HepG2 (cell line): Measurements from ENCODE around the gene NLRX1. TPM values are rescaled to one million over a fixed set of nuclear protein-coding genes. Genes with fewer than 3 reads are reported as not detected.

Experiments used
- AKAP8 ChIP-seq: sonication (generic); formaldehyde crosslinking; IDR thresholded peaks from 2 replicates; pipeline ENCODE4 v1.5.1; 2020; ENCODE audit warnings: mild to moderate bottlenecking, missing genetic modification reagents
- KIAA2018 ChIP-seq: sonication (generic); formaldehyde crosslinking; IDR thresholded peaks from 2 replicates; pipeline ENCODE4 v1.5.0; 2020; ENCODE audit warnings: mild to moderate bottlenecking, missing genetic modification reagents, borderline replicate concordance
- LRRFIP1 ChIP-seq: sonication (generic); formaldehyde crosslinking; conservative IDR thresholded peaks from 2 replicates; pipeline ENCODE4 v1.4.0; 2020; ENCODE audit warnings: missing genetic modification reagents
- MLX ChIP-seq: IDR thresholded peaks from 2 replicates; pipeline ENCODE4 v1.6.1; 2016
- PLRG1 ChIP-seq: fragments of 450-650 bp; conservative IDR thresholded peaks from 2 replicates; pipeline ENCODE4 v1.6.1; 2016
- RBAK ChIP-seq: sonication (generic); formaldehyde crosslinking; IDR thresholded peaks from 2 replicates; pipeline ENCODE4 v1.5.1; 2020; ENCODE audit warnings: mild to moderate bottlenecking, missing genetic modification reagents
- SMAD3 ChIP-seq: sonication (generic); formaldehyde crosslinking; IDR thresholded peaks from 2 replicates; pipeline ENCODE4 v1.4.0; 2020; ENCODE audit warnings: missing genetic modification reagents
- SNAPC2 ChIP-seq: sonication (generic); formaldehyde crosslinking; IDR thresholded peaks from 2 replicates; pipeline ENCODE4 v1.8.1; 2022; ENCODE audit warnings: mild to moderate bottlenecking, missing genetic modification reagents
- SPEN ChIP-seq: sonication (generic); formaldehyde crosslinking; IDR thresholded peaks from 2 replicates; pipeline ENCODE4 v1.5.1; 2020; ENCODE audit warnings: low read depth, mild to moderate bottlenecking, missing genetic modification reagents
- SUZ12 ChIP-seq: fragments of 150-350 bp; IDR thresholded peaks from 2 replicates; pipeline ENCODE4 v1.6.1; 2014; ENCODE audit warnings: low read depth, low read length
- TBX2 ChIP-seq: sonication (generic); formaldehyde crosslinking; IDR thresholded peaks from 2 replicates; pipeline ENCODE4 v1.5.0; 2020; ENCODE audit warnings: missing genetic modification reagents, mild to moderate bottlenecking, borderline replicate concordance
- ZBTB38 ChIP-seq: sonication (generic); formaldehyde crosslinking; IDR thresholded peaks from 2 replicates; pipeline ENCODE4 v1.5.1; 2020; ENCODE audit warnings: mild to moderate bottlenecking, missing genetic modification reagents
- ZBTB7A ChIP-seq: sonication (generic); formaldehyde crosslinking; IDR thresholded peaks from 2 replicates; pipeline ENCODE4 v1.8.0; 2022; ENCODE audit warnings: mild to moderate bottlenecking, missing genetic modification reagents
- ZNF251 ChIP-seq: sonication (generic); formaldehyde crosslinking; IDR thresholded peaks from 2 replicates; pipeline ENCODE4 v1.9.0; 2021; ENCODE audit warnings: mild to moderate bottlenecking, missing genetic modification reagents
- ZNF468 ChIP-seq: sonication (generic); formaldehyde crosslinking; IDR thresholded peaks from 2 replicates; pipeline ENCODE4 v1.8.0; 2022; ENCODE audit warnings: mild to moderate bottlenecking, moderate library complexity, missing genetic modification reagents
- polyA plus RNA-seq, 8 experiments: library from polyadenylated mRNA; depleted of rRNA in 3 of 8; stranded (reverse) in 7 of 8; unstranded in 1 of 8; fragments of >200 nt; fragmentation: Illumina TruSeq in 4 of 8; extraction: Trizol in 4 of 8; gene quantifications; 2 replicates each; pipeline versions ENCODE4 v1.2.1 to v1.2.3, GENCODE V29; 2011 to 2016; ENCODE audit warnings: low read depth in 4 of 8, missing spikeins in 1 of 8, mixed read lengths in 1 of 8; ENCODE audit not compliant: insufficient read depth in 1 of 8
- total RNA-seq, 5 experiments: library from RNA; depleted of rRNA; stranded (reverse); fragments of >200 nt; fragmentation: Illumina TruSeq; extraction: Trizol; gene quantifications; 2 replicates each; pipeline ENCODE4 v1.2.3, GENCODE V29; 2016; ENCODE audit warnings: low read depth in 1 of 5
- TF ChIP-seq, protein P1 (sequence below): sonication (generic); formaldehyde crosslinking; IDR thresholded peaks from 2 replicates; pipeline ENCODE4 v1.5.0; 2020; ENCODE audit warnings: missing genetic modification reagents

Gene NLRX1
- total and polyA plus RNA-seq, 2 of the 13 experiments (the other 11 are each of a cell fraction or from before 2014, with no cell fraction given) = 8.7 to 11.0 TPM

GRCh38 chr11:119168471-119169281, at the start of gene NLRX1 (continued):
- 0 out of 2 replicates have a peak, but pooled peaks have one; percentile 38 for TF ChIP-seq KIAA2018 (CRISPR knock-in tag)
- peak; percentile 31; the same call in 1 of the 2 replicates for TF ChIP-seq AKAP8
- TF ChIP-seq TBX2 (CRISPR knock-in tag) = peak; percentile 60; the same call in 1 of the 2 replicates
- TF ChIP-seq PLRG1 = no peak
- peak; percentile 74 for TF ChIP-seq SPEN (CRISPR knock-in tag)
- no peak for TF ChIP-seq ZNF468
- TF ChIP-seq SNAPC2 (CRISPR knock-in tag) = 0 out of 2 replicates have a peak, but pooled peaks have one; percentile 30
- TF ChIP-seq MLX (CRISPR knock-in tag) = no peak
- no peak for TF ChIP-seq ZNF251 (CRISPR knock-in tag)
- no peak for TF ChIP-seq SUZ12
- TF ChIP-seq ZBTB7A = 0 out of 2 replicates have a peak, but pooled peaks have one; percentile 14
- TF ChIP-seq ZBTB38 (CRISPR knock-in tag) = no peak; the same call in 1 of the 2 replicates
- no peak for TF ChIP-seq LRRFIP1 (CRISPR knock-in tag)
- TF ChIP-seq, protein P1, sequence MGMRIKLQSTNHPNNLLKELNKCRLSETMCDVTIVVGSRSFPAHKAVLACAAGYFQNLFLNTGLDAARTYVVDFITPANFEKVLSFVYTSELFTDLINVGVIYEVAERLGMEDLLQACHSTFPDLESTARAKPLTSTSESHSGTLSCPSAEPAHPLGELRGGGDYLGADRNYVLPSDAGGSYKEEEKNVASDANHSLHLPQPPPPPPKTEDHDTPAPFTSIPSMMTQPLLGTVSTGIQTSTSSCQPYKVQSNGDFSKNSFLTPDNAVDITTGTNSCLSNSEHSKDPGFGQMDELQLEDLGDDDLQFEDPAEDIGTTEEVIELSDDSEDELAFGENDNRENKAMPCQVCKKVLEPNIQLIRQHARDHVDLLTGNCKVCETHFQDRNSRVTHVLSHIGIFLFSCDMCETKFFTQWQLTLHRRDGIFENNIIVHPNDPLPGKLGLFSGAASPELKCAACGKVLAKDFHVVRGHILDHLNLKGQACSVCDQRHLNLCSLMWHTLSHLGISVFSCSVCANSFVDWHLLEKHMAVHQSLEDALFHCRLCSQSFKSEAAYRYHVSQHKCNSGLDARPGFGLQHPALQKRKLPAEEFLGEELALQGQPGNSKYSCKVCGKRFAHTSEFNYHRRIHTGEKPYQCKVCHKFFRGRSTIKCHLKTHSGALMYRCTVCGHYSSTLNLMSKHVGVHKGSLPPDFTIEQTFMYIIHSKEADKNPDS = no peak
- TF ChIP-seq RBAK (CRISPR knock-in tag) = no peak
- TF ChIP-seq SMAD3 (CRISPR knock-in tag) = peak; percentile 52; the same call in 1 of the 2 replicates
